ENCODE data around the gene EPHA1.
"Not testable (repeated sequence)": the region's sequence is repeated elsewhere in the genome, so short reads cannot be mapped to it uniquely, and the experiment has no call there.

GRCh38 chr7:143402233-143402632 is 6.4 kb downstream of the EPHA1 start:
- not testable (repeated sequence) for TF ChIP-seq EZH2 (IDR thresholded peaks at IDR 0.05); POLR2AphosphoS5 (IDR thresholded peaks at IDR 0.05; ENCODE audit: borderline replicate concordance, low read depth, low read length); FOXP2 (optimal IDR thresholded peaks at IDR 0.05; ENCODE audit: control extremely low read depth, extremely low read length, insufficient read depth)
